Measurements from ENCODE around the gene ACAP2.

DNA sequence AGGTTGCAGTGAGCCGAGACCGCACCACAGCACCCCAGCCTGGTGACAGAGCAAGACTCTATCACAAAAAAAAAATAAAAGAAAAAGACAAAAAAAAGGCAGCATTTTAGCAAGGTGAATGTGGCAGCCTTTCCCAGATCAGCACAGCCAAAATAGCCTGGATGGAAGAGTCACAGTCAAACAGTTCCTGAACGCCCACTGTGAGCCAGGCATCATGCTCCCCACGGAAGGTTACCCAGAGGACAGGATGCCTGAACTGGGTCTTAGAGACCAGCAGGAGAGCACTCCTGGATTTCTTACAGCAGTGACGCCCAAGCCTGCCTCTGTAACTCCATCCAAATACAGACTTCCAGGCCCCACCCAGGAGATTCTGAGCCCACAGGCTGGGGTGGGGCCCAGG, 176.4 kb downstream of the ACAP2 start:
- TF ChIP-seq, protein P1, sequence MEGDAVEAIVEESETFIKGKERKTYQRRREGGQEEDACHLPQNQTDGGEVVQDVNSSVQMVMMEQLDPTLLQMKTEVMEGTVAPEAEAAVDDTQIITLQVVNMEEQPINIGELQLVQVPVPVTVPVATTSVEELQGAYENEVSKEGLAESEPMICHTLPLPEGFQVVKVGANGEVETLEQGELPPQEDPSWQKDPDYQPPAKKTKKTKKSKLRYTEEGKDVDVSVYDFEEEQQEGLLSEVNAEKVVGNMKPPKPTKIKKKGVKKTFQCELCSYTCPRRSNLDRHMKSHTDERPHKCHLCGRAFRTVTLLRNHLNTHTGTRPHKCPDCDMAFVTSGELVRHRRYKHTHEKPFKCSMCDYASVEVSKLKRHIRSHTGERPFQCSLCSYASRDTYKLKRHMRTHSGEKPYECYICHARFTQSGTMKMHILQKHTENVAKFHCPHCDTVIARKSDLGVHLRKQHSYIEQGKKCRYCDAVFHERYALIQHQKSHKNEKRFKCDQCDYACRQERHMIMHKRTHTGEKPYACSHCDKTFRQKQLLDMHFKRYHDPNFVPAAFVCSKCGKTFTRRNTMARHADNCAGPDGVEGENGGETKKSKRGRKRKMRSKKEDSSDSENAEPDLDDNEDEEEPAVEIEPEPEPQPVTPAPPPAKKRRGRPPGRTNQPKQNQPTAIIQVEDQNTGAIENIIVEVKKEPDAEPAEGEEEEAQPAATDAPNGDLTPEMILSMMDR (IDR thresholded peaks at IDR 0.05; ENCODE audit: poor library complexity, severe bottlenecking), result no peak
- TF ChIP-seq TAF1 (IDR thresholded peaks at IDR 0.05; ENCODE audit: low read depth), result no peak
- no peak for TF ChIP-seq POLR2AphosphoS5 (IDR thresholded peaks at IDR 0.05)
- no peak for TF ChIP-seq EP300 (conservative IDR thresholded peaks at IDR 0.05; ENCODE audit: poor library complexity, severe bottlenecking)
